GM18517 (cell line): Measurements from ENCODE around the gene MT2A.
"Not testable (repeated sequence)": the region's sequence is repeated elsewhere in the genome, so short reads cannot be mapped to it uniquely, and the experiment has no call there.

Experiments
- ATAC-seq: cut with Tn5 transposase; IDR thresholded peaks from one replicate; pipeline ENCODE4 v1.9.1; 2021; ENCODE audit warnings: mild to moderate bottlenecking, moderate library complexity; ENCODE audit not compliant: unreplicated experiment

Gene MT2A

DNA sequence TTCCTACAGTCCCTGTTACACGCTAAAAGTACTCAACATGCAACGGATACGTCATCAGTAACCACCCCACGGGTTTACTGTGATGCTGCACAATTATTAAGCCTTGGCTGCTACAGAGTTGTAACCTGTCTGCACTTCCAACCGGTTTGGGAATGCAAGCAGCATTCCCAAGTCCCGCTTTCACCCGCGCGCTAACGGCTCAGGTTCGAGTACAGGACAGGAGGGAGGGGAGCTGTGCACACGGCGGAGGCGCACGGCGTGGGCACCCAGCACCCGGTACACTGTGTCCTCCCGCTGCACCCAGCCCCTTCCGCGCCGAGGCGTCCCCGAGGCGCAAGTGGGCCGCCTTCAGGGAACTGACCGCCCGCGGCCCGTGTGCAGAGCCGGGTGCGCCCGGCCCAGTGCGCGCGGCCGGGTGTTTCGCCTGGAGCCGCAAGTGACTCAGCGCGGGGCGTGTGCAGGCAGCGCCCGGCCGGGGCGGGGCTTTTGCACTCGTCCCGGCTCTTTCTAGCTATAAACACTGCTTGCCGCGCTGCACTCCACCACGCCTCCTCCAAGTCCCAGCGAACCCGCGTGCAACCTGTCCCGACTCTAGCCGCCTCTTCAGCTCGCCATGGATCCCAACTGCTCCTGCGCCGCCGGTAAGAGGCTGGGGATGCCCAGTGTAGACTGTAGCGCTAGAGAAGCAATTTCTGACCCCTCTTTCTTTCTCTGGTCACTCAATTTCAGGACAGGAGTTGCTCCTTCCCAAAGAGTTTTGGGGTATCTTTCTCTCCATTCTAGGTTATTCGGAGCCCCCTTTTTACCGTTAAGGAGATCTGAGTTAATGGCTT, at the start of gene MT2A:
Gene MT2A (plus strand): TSS at position 542 of the 833 bp plus-strand sequence. CDS start 72 bp downstream, at position 614.
- ATAC-seq = peak; percentile 73

DNA sequence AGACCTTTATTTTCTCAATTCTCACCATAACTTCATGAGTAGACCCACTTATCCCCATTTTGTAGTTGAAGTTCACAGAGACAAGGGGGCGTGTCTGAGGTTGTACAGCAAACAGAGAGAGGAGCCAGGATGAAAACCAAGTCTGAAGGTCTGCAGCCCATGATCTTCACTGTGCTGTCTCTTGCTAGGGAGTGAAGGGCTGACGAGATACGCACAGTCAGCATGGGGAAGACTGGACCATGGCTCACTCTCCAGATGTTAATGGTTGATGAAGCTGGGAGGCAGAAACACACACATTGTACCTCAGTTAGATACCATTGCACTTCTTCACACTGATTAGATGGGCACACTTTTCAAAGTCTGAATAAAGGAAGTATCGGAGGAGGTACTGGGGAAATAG, 49.3 kb upstream of the MT2A start:
- ATAC-seq = no peak

DNA sequence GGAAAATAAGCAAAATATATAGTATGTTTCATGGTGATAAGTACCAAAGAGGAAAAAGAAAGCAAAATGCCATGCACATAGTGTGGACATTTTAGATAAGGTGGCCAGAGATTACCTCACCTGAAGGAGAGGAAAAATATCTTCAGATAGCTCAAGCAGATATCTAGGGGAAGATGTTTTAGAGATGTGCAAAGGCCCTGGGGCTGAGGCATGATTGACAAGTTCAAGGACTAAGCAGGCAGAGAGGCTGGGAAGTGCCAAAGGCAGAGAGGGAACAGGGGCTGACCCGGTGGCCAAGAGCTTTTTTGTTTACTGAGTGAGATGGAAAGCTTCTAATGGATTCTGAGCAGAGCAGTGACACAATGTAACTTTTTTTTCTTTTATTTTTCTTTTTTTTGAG, 47.9 kb upstream of the MT2A start:
- ATAC-seq = no peak

DNA sequence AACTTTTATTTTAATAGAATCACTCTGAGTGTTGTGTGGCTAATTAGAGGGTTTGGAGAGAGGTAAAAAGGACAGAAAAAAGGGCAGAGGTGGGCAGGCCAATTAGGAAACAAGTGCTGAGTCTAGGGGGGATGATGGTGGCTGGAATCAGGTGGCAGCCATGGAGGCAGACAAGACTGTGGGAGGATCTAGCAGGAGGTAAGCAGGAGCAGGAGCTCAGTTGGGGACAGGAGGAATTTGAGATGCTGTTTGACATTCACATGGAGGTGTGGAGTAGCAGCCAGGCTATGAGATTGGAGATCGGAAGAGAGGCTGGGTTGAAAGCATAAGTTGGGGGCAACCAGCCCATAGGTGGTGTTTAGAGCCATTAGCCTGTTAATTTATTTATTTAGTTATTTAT, 47.3 kb upstream of the MT2A start:
- ATAC-seq = no peak

DNA sequence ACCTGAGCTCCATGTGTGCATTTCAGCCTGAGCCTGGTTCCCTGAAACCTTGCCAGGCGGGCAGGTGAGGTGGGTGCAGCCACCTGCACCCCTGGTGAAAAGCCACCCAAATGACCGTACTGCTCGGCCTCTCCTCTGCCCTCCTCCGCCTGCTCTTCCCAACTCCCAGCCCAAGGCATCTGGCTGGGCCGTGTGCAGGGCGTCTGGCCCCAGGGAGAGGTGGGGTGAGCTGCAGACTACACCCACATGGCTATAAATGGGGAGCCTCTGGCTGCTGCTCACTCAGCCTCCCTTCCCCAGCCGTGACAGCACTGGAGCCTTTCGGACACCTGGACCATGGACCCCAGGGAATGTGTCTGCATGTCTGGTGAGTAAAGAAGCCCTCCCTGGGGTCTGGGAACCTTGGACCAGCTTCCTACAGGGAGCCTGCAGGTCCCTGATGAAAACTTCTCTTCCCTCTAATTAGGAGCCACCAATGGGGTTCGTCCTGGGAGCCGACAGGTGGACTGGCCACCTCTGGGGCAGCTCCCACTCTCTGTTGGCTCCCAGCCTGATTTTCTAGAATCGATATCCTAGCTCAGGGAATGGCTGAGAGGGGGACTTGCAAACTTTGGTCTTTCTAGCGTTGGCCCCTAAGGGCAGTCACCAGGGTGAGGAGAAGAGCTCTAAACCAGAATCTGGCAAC, 43.4 kb upstream of the MT2A start, which contains the start of gene MT4:
Gene MT4 (plus strand): TSS at position 281 of the 685 bp plus-strand sequence. CDS start 56 bp downstream, at position 337.
- no peak for ATAC-seq

DNA sequence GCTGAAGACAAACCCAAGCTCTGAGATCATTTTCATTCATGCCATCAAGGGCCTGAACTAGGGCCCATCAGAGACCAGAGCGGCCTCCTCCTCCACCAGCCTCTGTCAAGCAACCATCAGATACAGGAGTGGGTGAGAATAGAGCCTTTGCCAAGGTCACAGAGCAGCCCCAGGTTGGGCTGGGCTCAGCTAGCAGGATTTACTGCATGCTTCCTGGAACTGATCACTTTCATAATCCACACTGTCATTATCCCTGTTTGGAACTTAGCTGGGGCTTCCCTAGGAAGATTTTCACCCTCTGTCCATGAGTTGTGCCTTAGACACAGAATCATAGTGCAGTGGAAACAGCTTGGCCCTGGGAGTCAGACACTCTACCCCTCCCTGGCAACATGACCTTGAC, 38.4 kb upstream of the MT2A start:
- no peak for ATAC-seq

DNA sequence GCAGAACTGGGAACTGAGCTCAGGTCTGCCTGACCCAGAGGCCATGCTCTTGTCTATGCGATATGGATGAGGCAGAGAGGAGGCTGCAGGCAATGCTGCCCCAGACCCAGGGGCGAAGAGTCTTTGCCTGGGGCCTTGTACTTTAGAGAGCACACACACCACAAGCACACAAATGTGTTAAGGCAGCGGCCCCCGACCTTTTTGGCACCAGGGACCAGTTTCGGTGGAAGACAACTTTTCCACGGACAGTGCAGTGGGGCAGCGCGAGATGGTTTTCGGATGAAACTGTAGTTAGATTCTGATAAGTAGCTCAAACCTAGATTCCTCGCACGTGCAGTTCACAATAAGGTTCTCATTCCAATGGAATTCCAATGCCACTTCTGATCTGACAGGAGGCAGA, 36.9 kb upstream of the MT2A start:
- no peak for ATAC-seq

DNA sequence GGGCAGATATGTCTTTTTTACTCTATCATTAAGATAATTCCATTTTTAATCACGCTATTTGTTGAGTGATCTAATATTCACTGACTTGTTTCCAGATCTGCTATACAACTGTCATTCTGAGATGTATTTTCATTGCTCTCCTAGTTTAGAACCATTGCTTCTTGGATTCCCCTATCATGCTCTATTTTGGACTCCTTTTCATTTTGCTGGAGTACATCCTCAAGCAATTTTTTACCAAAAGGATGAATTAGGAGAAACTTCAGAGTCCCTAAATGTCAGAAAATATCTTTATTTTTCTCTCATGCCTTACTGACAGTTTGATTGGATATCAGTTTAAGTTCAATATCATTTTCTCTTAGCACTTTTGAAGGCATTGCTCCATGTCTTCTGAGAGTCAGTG, 33.8 kb upstream of the MT2A start:
- no peak for ATAC-seq

DNA sequence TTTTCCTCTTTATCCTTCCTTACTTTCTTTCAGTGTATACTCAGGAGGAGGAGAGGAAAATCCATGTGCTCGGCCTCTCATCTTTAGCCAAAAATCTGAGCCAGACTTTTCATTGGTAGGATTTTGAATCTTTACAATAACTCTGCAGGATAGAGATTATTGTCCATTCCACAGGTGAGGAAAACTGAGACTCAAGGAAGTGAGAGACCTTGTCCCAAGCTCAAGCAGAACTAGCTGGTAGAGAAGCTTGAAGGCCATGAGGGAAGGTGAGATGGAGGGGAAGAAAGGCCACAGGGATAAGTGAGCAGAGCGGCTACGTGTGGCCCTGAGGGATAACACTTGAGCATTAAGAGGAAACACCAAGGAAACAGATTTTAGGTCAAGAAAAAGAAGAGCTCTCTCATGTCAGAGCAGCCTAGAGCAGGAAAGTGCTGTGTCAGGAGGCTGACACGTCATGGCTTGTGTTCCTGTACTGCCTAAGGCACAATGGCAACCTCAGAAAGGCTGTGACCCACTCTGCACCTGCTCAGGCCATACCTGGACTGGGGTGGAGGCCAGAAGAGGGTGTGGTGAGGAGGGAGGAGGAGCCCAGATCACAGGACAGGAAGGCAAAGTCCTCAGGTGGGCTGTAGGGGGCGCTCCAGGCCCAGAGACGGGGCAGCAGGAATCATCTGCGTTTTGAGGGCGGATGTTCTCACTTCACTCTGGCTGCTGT, 31.6 kb upstream of the MT2A start:
- peak; percentile 87 for ATAC-seq

DNA sequence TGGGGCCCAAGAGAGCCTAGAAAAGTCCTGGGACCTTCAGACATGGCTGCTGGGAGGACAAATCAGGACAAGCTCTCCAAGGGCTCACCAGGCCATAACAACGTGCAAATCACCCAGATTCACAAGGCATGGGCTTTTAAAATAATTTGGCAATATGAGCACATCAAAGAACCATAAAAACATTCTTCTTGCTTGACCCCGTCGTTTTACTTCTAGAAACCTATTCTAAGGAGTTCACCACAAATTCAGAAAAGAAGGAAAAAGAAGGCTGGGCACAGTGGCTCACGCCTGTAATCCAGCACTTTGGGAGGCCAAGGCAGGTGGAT, 31.1 kb upstream of the MT2A start:
- ATAC-seq = no peak

DNA sequence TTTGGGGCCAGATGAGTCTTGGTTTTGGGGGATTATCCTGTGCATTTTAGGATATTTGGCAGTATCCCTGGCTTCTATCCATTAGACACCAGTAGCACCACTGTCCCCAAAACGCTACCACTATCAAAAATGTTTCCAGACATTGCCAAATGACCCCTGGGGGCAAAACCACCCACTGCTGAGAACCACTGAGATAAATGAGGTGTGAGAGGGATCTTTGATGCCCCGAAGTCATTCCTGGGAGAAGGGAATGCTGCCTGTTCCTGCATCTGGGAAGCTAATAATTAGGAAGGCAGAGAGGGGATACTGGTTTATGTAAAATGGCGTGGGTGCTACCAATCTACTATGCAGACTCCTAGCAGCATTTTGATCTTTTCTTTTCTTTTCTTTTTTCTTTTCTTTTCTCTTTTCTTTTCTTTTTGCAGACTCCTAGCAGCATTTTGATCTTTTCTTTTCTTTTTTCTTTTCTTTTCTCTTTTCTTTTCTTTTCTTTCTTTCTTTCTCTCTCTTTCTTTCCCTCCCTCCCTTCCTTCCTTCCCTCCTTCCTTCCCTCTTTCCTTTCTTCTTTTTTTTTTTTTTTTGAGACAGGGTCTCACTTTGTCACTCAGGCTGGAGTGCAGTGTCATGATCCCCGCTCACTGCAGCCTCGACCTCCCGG, 27.9 kb upstream of the MT2A start:
- ATAC-seq = no peak

DNA sequence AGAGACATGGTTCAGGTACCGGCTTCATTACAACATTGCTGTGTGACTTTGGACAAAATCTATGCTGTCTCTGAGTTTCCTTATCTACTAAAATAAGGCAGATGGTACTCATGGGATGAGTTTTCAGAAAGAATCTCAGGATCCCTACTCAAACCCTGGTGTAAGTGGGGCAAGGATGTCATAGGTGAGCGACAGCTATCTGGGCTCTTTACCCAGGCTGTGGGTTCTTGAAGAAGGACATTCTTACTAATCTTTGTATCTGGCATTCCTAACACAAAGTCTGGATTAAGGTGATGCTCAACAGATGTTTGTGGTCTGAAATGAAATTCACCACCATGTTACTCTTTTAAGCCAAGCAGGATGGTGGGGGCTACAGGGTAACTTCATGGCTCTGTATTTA, 25.5 kb upstream of the MT2A start:
- ATAC-seq = not testable (repeated sequence)

DNA sequence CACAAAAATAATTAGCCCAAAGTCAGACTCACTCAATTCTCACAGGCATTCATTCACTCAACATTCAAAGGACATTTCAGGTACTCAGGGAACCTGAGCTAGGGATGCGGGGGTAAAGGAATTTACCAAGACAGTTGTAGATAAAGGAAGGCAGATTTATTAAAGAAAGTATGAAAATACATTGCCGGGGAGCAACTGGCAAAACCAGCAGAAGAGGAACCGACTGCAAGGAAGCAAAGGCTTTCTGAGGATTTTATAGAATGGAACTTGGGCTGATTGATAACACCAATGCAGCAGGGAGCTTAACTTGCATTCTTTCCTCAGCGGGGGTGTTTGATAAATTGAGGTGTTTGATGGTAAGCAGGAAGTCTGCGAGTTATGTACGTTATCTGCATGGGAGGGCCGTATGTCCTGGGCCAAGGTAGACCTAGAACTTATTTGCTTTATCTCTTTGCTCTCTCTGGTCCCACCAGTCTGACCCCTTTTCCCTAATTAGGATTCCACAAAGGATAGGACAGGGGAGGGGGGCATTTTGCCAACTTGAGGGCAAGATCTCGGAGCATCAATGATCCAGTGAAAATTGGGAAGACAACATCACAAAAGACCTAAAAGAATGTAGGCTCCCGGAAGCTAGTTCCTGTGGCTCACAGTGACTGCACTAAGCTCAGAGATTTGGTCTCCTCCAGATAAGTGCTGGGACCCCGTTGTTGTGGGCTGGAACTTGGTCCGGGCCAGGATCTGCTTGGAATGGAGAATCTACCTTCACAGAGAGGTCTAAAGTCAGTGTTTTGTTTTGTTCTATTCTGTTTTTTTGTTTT, 24.8 kb upstream of the MT2A start:
- ATAC-seq = no peak

DNA sequence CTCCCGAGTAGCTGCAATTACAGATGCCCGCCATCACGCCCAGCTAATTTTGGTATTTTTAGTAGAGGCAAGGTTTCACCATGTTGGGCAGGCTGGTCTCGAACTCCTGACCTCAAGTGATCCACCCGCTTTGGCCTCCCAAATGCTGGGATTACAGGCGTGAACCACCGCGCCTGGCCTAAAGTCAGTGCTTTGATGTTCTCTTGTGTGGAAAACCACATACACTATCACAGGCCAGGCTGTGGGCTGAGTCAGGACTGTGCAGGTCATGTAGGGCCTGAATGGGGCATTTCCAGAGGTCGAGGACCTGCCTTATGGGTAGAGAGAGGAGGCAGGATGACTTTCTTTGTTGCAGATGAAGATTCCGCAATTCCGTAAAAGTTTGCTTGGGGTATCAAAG, 24.1 kb upstream of the MT2A start:
- no peak for ATAC-seq

DNA sequence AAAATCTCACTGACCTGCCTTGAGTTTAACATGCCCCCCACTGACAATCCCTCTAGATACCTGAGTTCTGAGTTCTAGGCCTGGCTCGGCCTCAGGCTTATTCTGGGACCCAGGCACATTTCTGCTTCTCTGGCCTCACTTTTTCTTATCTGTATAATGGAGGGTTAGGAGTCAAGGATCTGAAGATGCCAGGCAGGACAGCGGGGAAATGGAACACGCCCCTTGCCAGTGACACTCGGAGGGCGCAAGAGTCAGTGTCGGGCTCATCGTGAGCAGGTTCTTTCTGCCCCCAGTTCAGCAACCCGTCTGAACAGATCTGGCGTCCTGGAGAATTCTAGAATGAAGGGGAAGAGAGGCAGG, 19.6 kb upstream of the MT2A start:
- no peak for ATAC-seq

DNA sequence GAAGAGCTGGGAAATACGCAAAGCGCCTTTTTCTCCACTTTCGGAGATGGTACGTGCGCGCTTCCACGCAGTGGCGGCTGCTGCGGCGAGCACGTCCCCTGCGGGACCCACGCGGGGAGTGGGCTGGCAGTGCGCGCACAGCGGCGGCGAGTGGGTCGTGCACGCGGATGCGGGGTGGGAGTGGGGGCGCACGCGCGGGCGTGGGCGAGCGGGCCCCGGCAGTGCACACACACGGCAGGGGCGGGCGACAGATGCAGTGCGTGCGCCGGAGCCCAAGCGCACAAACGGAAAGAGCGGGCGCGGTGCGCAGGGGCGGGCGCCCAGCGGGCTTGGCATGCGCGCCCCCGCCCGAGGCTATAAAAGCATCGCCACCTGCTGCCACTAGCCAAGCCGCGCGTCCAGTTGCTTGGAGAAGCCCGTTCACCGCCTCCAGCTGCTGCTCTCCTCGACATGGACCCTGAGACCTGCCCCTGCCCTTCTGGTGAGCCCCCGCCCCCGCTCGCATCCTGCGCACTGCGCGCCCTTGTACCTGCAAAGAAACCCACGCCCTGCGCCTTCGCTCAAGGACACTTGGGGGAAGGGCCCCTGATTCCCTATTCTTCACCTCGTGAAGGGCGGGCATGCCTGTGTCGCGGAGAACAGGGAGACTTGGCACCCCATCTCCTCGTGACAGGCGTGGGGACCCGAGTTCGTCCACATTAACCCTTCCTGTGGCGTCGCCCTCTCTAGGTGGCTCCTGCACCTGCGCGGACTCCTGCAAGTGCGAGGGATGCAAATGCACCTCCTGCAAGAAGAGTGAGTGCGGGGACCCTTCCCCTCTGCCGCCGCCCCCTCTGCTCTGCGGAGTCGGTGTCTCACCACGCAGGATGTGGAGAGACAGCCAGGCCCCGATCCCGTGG, 19.0 kb upstream of the MT2A start, which contains the start of gene MT3:
Gene MT3 (plus strand): TSS at position 388 of the 899 bp plus-strand sequence. CDS start 63 bp downstream, at position 451.
- ATAC-seq = no peak

DNA sequence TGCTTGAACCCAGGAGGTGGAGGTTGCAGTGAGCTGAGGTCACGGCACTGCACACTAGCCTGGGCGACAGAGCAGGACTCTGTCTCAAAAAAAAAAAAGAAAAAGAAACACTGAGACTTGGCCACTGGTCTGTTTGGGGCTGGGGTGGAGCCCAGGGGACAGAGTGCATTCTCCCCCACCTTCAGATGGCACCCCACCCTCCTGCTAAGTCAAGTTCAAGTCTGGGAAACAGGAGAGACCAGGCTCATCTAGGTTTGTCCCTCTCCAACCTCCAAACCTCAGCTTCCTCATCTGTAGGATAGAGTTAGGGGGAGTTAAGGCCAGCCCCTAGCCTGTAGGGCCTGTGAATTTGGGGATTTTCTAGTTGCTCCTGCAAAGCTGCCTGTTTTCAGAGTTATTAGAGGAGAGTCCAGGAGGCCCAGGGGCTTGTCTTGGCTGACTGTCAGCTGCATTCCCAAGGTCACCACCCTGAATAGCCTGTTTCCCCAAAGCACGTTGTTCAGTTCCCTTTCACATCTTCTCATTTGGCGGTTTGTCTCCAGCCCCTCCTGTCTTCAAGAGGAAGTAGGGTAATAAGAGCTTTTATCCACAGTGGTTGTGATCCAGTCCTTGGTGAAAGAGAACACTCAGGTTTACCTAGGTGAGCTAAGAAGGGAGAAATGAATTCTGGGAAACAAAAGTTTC, 16.9 kb upstream of the MT2A start:
- ATAC-seq = no peak

DNA sequence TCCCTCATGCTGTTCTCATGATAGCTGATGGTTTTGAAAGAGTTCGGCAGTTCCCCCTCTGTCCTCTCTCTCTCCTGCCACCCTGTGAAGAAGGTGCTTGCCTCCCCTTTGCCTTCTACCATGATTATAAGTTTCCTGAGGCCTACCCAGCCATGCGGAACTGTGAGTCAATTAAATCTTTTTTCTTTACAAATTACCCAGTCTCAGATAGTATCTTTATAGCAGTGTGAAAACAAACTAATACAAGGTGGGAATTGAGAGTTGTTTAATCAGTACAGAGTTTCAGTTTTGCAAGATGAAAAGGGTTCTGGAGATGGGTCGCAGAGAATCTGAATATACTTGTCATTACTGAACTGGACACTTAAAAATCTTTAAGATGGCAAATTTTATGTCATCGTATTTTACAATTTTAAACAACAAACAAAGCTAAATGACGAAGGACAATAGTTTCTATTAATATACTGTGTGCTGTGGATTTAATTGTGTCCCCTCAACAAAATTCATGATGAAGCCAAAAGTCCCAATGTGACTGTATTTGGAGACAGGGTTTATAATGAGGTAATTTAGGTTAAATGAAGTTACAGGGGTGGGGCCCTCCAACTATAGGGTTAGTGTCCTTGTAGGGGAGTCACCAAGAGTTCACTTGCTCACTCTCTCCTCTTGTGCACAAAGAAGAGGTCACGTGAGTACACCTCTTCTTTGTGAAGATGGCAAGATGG, 14.7 kb upstream of the MT2A start:
- ATAC-seq = no peak
